Transverse colon (tissue), 4 donors: ENCODE measurements around the gene CDCA8. TPM values are rescaled to one million over a fixed set of nuclear protein-coding genes. Genes with fewer than 3 reads are reported as not detected.

Experiments
- DNase-seq: peaks from one replicate; pipeline ENCODE4 v3.0.0-alpha.2; 2019
- H3K27ac ChIP-seq, 4 donors: fragments of 200-600 bp; sonication (generic); 2 replicates each; pipeline ENCODE4 v1.5.1; 2016 to 2018; ENCODE audit warnings: inconsistent platforms in 4 of 4
- H3K27me3 ChIP-seq: fragments of 200-600 bp; sonication (generic); 2 replicates; pipeline ENCODE4 v1.5.1; 2017; ENCODE audit warnings: inconsistent platforms
- H3K36me3 ChIP-seq, 4 donors: fragments of 200-600 bp; sonication (generic); 2 replicates each; pipeline ENCODE4 v1.5.1; 2017 to 2019; ENCODE audit warnings: inconsistent platforms in 4 of 4
- H3K4me1 ChIP-seq, 4 donors: fragments of 200-600 bp; sonication (generic); 2 replicates each; pipeline ENCODE4 v1.5.1; 2017 to 2020; ENCODE audit warnings: inconsistent platforms in 4 of 4
- H3K4me3 ChIP-seq, 4 donors: fragments of 200-600 bp; sonication (generic); 1 replicate in 1 of 4; 2 replicates in 3 of 4; pipeline versions ENCODE4 v1.5.1 to v1.6.1; 2017 to 2019; ENCODE audit warnings: inconsistent platforms in 4 of 4
- H3K9me3 ChIP-seq, 2 donors: fragments of 200-600 bp; sonication (generic); 2 replicates each; pipeline ENCODE4 v1.5.1; 2017 to 2019; ENCODE audit warnings: inconsistent platforms in 2 of 2
- CTCF ChIP-seq, 5 experiments: fragments of 200-600 bp in 3 of 5; fragments of 450-650 bp in 2 of 5; sonication (generic) in 3 of 5; IDR thresholded peaks; 1 replicate in 2 of 5; 2 replicates in 3 of 5; pipeline ENCODE4 v1.5.1; 2016 to 2017; ENCODE audit warnings: antibody characterized with exemption in 5 of 5, inconsistent platforms in 3 of 5, mild to moderate bottlenecking in 2 of 5, moderate library complexity in 1 of 5
- EP300 ChIP-seq: sonication (generic); formaldehyde crosslinking; IDR thresholded peaks from one replicate; pipeline ENCODE4 v1.6.1; 2017; ENCODE audit warnings: antibody characterized with exemption, low read depth
- POLR2A ChIP-seq: fragments of 450-650 bp; IDR thresholded peaks from one replicate; pipeline ENCODE4 v1.6.1; 2016; ENCODE audit warnings: antibody characterized with exemption, mild to moderate bottlenecking, moderate library complexity
- POLR2AphosphoS5 ChIP-seq, 3 donors: sonication (generic); formaldehyde crosslinking; IDR thresholded peaks; one replicate each; pipeline ENCODE4 v1.6.1; 2016; ENCODE audit warnings: antibody characterized with exemption in 3 of 3
- WGBS, 2 donors: methylation state at CpG; one replicate each; pipeline ENCODE4 v1.1.5; 2018; ENCODE audit warnings: low coverage in 1 of 2; 5-methylcytosine and 5-hydroxymethylcytosine counted together
- in situ Hi-C, 4 donors: fragments of 200-750 bp; cut with MboI; loops; one replicate each; pipeline versions ENCODE4 v1.15.0 to v1.15.1; 2017; ENCODE audit warnings: low sequenced_read_pairs in 3 of 4, low pct_ligation_motif_present in 1 of 4, low pct_unique_long_range_greater_than_20kb in 1 of 4
- intact Hi-C: fragments of 100-400 bp; cut with DNase I; formaldehyde crosslinking; loops from one replicate; pipeline ENCODE4 v1.15.1; 2023; ENCODE audit warnings: low total_unique reads
- total RNA-seq, 4 donors: library from RNA; depleted of rRNA; stranded (reverse); fragments of >200 nt; gene quantifications; one replicate each; pipeline ENCODE4 v1.1.0, GENCODE V29; 2016

The CDCA8 gene
- total RNA-seq, 4 donors from 2014 or later, result 2.0 to 5.7 (median 2.1) TPM; not detected in 1

- Histone ChIP-seq H3K9me3 (no peaks in the 10 kb centered on the region), H3K27me3 (peaks cover 33% of the 10 kb centered on the region), H3K36me3 (no peaks in the 10 kb centered on the region), H3K27ac (no peak overlapping the region), H3K4me3 (no peak overlapping the region), H3K4me1 (peaks cover 0 to 19% (median 5%) of the 10 kb centered on the region in 4 donors)
- in situ Hi-C loops (loop anchor here in 1 of 4 donors (25.0 kb wide), 1 partner anchor 235 kb away; no protein-coding TSS in a partner anchor), intact Hi-C loops (no loop called here)
- WGBS, 2 donors, result 51% methylated on average over 9 of the region's 9 CpGs; no CpG with 5 or more reads in 1 of the 2 donors
- TF ChIP-seq CTCF (IDR thresholded peaks at IDR 0.05), result no peak
- TF ChIP-seq POLR2AphosphoS5 (IDR thresholded peaks at IDR 0.05), result no peak
- TF ChIP-seq EP300, result no peak
- no peak for TF ChIP-seq POLR2A
- no peak for DNase-seq
These were observed 20.0 kb upstream of the CDCA8 start for GRCh38 chr1:37672136-37672870.

- H3K9me3 ChIP-seq, result no peaks in the 10 kb centered on the region
- intact Hi-C loops, result no loop called here
- DNase-seq, result no peak
- H3K4me3 ChIP-seq, result no peak overlapping the region
- no peak overlapping the region for H3K27ac ChIP-seq
- in situ Hi-C loops, result loop anchor here in 1 of 4 donors (25.0 kb wide), 1 partner anchor 237 kb away; no protein-coding TSS in a partner anchor
- H3K4me1 ChIP-seq, result peaks cover 0 to 19% (median 5%) of the 10 kb centered on the region in 4 donors
- TF ChIP-seq POLR2AphosphoS5 (IDR thresholded peaks at IDR 0.05) (no peak), EP300 (no peak)
- H3K27me3 ChIP-seq, result peaks cover 25% of the 10 kb centered on the region
- no peaks in the 10 kb centered on the region for H3K36me3 ChIP-seq
- 59% methylated on average over 10 of the region's 10 CpGs; no CpG with 5 or more reads in 1 of the 2 donors for WGBS, 2 donors
These were observed 18.4 kb upstream of the CDCA8 start for GRCh38 chr1:37673920-37674319.

DNA sequence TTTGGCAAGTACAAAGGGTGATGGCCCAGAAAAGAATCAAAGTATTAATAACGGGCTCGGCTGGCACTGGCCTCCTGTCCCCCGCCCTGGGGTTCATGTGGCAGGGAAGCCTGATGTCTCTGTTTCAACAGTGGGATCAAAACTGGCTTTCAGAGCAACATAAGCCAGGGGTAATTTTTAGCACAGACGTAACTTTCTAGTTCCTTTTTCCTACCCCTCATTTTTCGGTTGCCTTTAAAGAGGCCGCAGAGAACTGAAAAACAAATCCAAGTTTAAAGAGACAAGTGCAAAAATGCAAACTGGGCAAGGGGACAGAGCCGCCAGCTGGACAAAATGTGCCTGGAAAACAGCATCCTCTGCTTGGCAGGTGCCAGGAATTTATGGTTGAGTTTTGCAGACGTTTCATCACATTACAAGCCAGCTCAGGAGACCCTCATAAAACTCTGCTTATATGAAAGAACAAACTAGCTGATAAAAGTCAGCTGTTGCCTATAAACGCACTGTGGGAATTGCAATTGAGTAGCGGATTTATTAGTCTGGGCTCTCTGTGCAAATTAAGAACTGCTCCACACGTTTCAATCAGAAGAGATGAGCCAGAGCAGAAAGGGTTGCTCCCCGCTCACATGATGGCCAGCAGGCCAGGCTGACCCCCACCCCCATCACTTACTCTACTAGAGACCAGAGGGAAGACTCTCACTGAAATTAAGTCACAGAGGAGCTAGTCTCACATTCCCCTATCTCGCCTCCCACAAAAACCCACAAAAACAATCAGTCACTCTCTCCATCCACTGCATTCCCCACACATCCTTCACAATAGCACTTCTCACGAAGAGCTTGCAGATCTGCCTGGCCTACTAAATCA, 15.8 kb upstream of the CDCA8 start:
- peak; percentile 30 for DNase-seq
- TF ChIP-seq POLR2A, result no peak
- TF ChIP-seq POLR2AphosphoS5 (IDR thresholded peaks at IDR 0.05), result peak; percentile 5 to 65 (median 58)
- H3K4me3 ChIP-seq, result no peak overlapping the region
- 30 to 40% methylated on average over 5 to 14 of the region's 14 CpGs for WGBS, 2 donors
- peaks cover 0 to 19% (median 5%) of the 10 kb centered on the region in 4 donors for H3K4me1 ChIP-seq
- intact Hi-C loops, result no loop called here
- no peaks in the 10 kb centered on the region for H3K36me3 ChIP-seq
- in situ Hi-C loops, result loop anchor here in 2 of 4 donors (5.0 to 25.0 kb wide), 2 partner anchors 79 to 214 kb away; partner anchors contain the start of genes ZC3H12A (in 2 of the 2) and GNL2 (in 1 of the 2)
- no peaks in the 10 kb centered on the region for H3K9me3 ChIP-seq
- peaks cover 9% of the 10 kb centered on the region for H3K27me3 ChIP-seq
- H3K27ac ChIP-seq, result peak overlapping the region; percentile 58 to 80 (median 60)

DNA sequence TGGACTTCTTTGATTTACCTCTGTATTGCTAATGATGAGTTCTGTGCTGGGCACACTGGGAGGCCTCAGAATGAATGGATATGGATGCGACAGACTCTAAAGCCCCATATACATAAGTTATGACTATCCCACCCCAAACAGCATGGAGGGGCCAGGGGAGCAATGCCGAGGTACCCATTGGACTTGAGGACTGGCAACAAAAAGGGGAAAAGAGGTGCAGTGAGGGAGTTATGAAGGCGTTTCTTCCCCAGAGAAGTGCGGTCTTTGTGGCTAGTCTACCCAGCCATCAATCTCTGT, 15.2 kb upstream of the CDCA8 start:
- peak overlapping the region in 2 of 4 donors; percentile 23 to 80 for H3K27ac ChIP-seq
- H3K36me3 ChIP-seq, result no peaks in the 10 kb centered on the region
- in situ Hi-C loops (loop anchor here in 2 of 4 donors (5.0 to 25.0 kb wide), 2 partner anchors 80 to 215 kb away; partner anchors contain the start of genes ZC3H12A (in 2 of the 2) and GNL2 (in 1 of the 2)), intact Hi-C loops (no loop called here)
- peaks cover 0 to 19% (median 5%) of the 10 kb centered on the region in 4 donors for H3K4me1 ChIP-seq
- TF ChIP-seq POLR2AphosphoS5 (IDR thresholded peaks at IDR 0.05) (no peak), EP300 (no peak), POLR2A (no peak), CTCF (IDR thresholded peaks at IDR 0.05) (no peak)
- WGBS, 2 donors, result 72 to 75% methylated on average over 4 of the region's 4 CpGs
- H3K27me3 ChIP-seq, result peaks cover 7% of the 10 kb centered on the region
- H3K4me3 ChIP-seq, result no peak overlapping the region
- no peak for DNase-seq
- H3K9me3 ChIP-seq, result no peaks in the 10 kb centered on the region
